HL-60 (cell line): ENCODE results near the gene M1AP.

Experiments used
- DNase-seq, 2 experiments: peaks; one replicate each; pipeline ENCODE4 v3.0.0-alpha.2; 2010 to 2020; ENCODE audit warnings: low read depth in 1 of 2, low spot score in 1 of 2
- H3K27ac ChIP-seq: fragments of 250-450 bp; sonication (Bioruptor Pico); replicated peaks from 2 replicates; pipeline ENCODE4 v1.5.1; 2020; ENCODE audit warnings: mild to moderate bottlenecking, moderate library complexity
- H3K27me3 ChIP-seq: fragments of 250-450 bp; sonication (Bioruptor Pico); 2 replicates; pipeline ENCODE4 v1.5.1; 2021; ENCODE audit warnings: mild to moderate bottlenecking, moderate library complexity; ENCODE audit not compliant: insufficient read depth, poor library complexity, severe bottlenecking
- H3K4me3 ChIP-seq: replicated peaks from 2 replicates; pipeline ENCODE4 v1.5.1; 2011; ENCODE audit warnings: mild to moderate bottlenecking, control low read depth, low read length; ENCODE audit not compliant: insufficient read depth
- CTCF ChIP-seq: IDR thresholded peaks from one replicate; pipeline ENCODE4 v1.5.1; 2011; ENCODE audit warnings: low read length, control low read depth, inconsistent platforms; ENCODE audit not compliant: insufficient read depth
- GABPA ChIP-seq: IDR thresholded peaks from 2 replicates; pipeline ENCODE4 v1.6.1; 2012; ENCODE audit warnings: low read depth
- POLR2AphosphoS5 ChIP-seq: IDR thresholded peaks from 2 replicates; pipeline ENCODE4 v1.6.1; 2012; ENCODE audit warnings: low read depth
- SPI1 ChIP-seq: IDR thresholded peaks from 2 replicates; pipeline ENCODE4 v1.6.1; 2012; ENCODE audit warnings: low read depth, mild to moderate bottlenecking, borderline replicate concordance
- long read RNA-seq: library from polyadenylated mRNA; unstranded; transcript quantifications from one replicate; pipeline ENCODE4 v2.0.0, GENCODE V29; 2020
- TF ChIP-seq, protein P1 (sequence below): IDR thresholded peaks from 2 replicates; pipeline ENCODE4 v1.6.1; 2012; ENCODE audit warnings: low read depth; ENCODE audit not compliant: insufficient replicate concordance

M1AP gene, protein sequence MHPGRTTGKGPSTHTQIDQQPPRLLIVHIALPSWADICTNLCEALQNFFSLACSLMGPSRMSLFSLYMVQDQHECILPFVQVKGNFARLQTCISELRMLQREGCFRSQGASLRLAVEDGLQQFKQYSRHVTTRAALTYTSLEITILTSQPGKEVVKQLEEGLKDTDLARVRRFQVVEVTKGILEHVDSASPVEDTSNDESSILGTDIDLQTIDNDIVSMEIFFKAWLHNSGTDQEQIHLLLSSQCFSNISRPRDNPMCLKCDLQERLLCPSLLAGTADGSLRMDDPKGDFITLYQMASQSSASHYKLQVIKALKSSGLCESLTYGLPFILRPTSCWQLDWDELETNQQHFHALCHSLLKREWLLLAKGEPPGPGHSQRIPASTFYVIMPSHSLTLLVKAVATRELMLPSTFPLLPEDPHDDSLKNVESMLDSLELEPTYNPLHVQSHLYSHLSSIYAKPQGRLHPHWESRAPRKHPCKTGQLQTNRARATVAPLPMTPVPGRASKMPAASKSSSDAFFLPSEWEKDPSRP
- long read RNA-seq, partial matches to known transcripts, result 4 of 7 reads
- long read RNA-seq, other reads (novel, unspliced or antisense), result 0 of 7 reads

- Histone ChIP-seq H3K4me3 (no peak within 1 kb of the TSS), H3K27me3 (no peaks in the 10 kb centered on the region), H3K27ac (no peak within 1 kb of the TSS)
- TF ChIP-seq POLR2AphosphoS5, result no peak
- TF ChIP-seq GABPA, result no peak
- TF ChIP-seq, protein P1, sequence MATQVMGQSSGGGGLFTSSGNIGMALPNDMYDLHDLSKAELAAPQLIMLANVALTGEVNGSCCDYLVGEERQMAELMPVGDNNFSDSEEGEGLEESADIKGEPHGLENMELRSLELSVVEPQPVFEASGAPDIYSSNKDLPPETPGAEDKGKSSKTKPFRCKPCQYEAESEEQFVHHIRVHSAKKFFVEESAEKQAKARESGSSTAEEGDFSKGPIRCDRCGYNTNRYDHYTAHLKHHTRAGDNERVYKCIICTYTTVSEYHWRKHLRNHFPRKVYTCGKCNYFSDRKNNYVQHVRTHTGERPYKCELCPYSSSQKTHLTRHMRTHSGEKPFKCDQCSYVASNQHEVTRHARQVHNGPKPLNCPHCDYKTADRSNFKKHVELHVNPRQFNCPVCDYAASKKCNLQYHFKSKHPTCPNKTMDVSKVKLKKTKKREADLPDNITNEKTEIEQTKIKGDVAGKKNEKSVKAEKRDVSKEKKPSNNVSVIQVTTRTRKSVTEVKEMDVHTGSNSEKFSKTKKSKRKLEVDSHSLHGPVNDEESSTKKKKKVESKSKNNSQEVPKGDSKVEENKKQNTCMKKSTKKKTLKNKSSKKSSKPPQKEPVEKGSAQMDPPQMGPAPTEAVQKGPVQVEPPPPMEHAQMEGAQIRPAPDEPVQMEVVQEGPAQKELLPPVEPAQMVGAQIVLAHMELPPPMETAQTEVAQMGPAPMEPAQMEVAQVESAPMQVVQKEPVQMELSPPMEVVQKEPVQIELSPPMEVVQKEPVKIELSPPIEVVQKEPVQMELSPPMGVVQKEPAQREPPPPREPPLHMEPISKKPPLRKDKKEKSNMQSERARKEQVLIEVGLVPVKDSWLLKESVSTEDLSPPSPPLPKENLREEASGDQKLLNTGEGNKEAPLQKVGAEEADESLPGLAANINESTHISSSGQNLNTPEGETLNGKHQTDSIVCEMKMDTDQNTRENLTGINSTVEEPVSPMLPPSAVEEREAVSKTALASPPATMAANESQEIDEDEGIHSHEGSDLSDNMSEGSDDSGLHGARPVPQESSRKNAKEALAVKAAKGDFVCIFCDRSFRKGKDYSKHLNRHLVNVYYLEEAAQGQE, result no peak
- no peak for TF ChIP-seq CTCF
- TF ChIP-seq SPI1, result no peak
- DNase-seq, result no peak
Measured at GRCh38 chr2:74648009-74648443, at the start of gene M1AP. Gene M1AP (minus strand): TSS chr2:74648330. CDS start chr2:74640275, 8,055 bp downstream.

DNA sequence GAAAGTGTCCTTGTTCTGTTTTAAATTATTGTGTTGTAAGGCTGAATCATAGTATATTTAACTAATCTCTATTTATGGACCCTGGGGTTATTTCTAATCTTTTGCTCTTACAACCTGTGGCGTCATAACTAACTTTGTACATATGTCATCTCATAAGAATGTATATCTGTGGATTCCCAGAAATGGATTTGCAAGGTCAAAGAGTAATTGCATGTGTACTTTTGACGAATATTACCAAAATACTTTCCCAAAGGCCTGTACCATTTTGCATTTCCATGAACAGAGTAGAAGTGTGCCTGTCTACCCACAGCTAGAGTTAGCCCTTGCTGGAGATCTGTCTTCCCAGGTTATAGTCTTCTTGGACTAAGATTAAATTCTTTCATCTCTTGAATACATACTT, 48.7 kb upstream of the M1AP start:
- no peak for DNase-seq
- no peak overlapping the region for H3K4me3 ChIP-seq
- TF ChIP-seq, protein P1, result no peak
- TF ChIP-seq CTCF, result no peak
- no peak for TF ChIP-seq GABPA
- no peak for TF ChIP-seq SPI1
- TF ChIP-seq POLR2AphosphoS5, result no peak
- H3K27me3 ChIP-seq, result no peaks in the 10 kb centered on the region
- H3K27ac ChIP-seq, result no peak overlapping the region

GRCh38 chr2:74695663-74696062, 47.5 kb upstream of the M1AP start:
- no peak overlapping the region for H3K4me3 ChIP-seq
- TF ChIP-seq SPI1 (no peak), POLR2AphosphoS5 (no peak), GABPA (no peak), CTCF (no peak)
- TF ChIP-seq, protein P1, result no peak
- H3K27ac ChIP-seq, result no peak overlapping the region
- H3K27me3 ChIP-seq, result no peaks in the 10 kb centered on the region
- DNase-seq, result no peak
